ENCODE results near the gene NANOGP8.

- TF ChIP-seq CTCF (conservative IDR thresholded peaks at IDR 0.05 in 1 of 2, IDR thresholded peaks at IDR 0.05 in 1 of 2; ENCODE audit: extremely low read depth in 1 of 2, insufficient read depth in 1 of 2, low read depth in 1 of 2, low read length in 2 of 2) (no peak), EZH2 (IDR thresholded peaks at IDR 0.05; ENCODE audit: borderline replicate concordance, low read length) (no peak)
These were observed 44.3 kb upstream of the NANOGP8 start for GRCh38 chr15:35129361-35129760.

All from mammary epithelial cell (primary cell).